Measurements from ENCODE around the gene MAD2L1BP. TPM values are rescaled to one million over a fixed set of nuclear protein-coding genes. Genes with fewer than 3 reads are reported as not detected.

The MAD2L1BP gene
- total and polyA plus RNA-seq, 2 of the 13 experiments (the other 11 are each of a cell fraction or from before 2014, with no cell fraction given) = 54.2 to 55.5 TPM

- no peak for TF ChIP-seq ZBTB34 (CRISPR knock-in tag; IDR thresholded peaks at IDR 0.05)
- no peak for TF ChIP-seq REXO4 (CRISPR knock-in tag; IDR thresholded peaks at IDR 0.05; ENCODE audit: borderline replicate concordance)
- no peak for TF ChIP-seq FOXJ3 (CRISPR knock-in tag; IDR thresholded peaks at IDR 0.05; ENCODE audit: borderline replicate concordance)
- TF ChIP-seq TFDP1 (CRISPR knock-in tag; IDR thresholded peaks at IDR 0.05; ENCODE audit: borderline replicate concordance) = no peak
- 0 out of 2 replicates have a peak, but pooled peaks have one; percentile 7 for TF ChIP-seq CENPT (CRISPR knock-in tag; IDR thresholded peaks at IDR 0.05; ENCODE audit: low read depth)
- TF ChIP-seq ZNF749 (CRISPR knock-in tag; IDR thresholded peaks at IDR 0.05; ENCODE audit: borderline replicate concordance) = no peak
- TF ChIP-seq ATF1 (CRISPR knock-in tag; IDR thresholded peaks at IDR 0.05) = no peak
- no peak for TF ChIP-seq MED1 (CRISPR knock-in tag; IDR thresholded peaks at IDR 0.05)
- no peak for TF ChIP-seq ZNF550 (CRISPR knock-in tag; IDR thresholded peaks at IDR 0.05; ENCODE audit: borderline replicate concordance)
- no peak for TF ChIP-seq ZNF558 (CRISPR knock-in tag; IDR thresholded peaks at IDR 0.05; ENCODE audit: borderline replicate concordance)
- TF ChIP-seq DNMT3B (CRISPR knock-in tag; conservative IDR thresholded peaks at IDR 0.05) = no peak
- no peak for TF ChIP-seq NCOR1 (IDR thresholded peaks at IDR 0.05; ENCODE audit: borderline replicate concordance, low read length)
- no peak for TF ChIP-seq IKZF5 (CRISPR knock-in tag; IDR thresholded peaks at IDR 0.05)
- peak; percentile 13; the same call in 1 of the 2 replicates for TF ChIP-seq POLR2AphosphoS5 (IDR thresholded peaks at IDR 0.05; ENCODE audit: low read depth, low read length)
Measured at GRCh38 chr6:43669922-43670622, 34.4 kb downstream of the MAD2L1BP start (continued).
